SK-N-DZ (cell line): ENCODE data around the gene DRGX.

ENCODE experiments used
- DNase-seq: peaks from one replicate; pipeline ENCODE4 v3.0.0-alpha.2; 2015; ENCODE audit warnings: low spot score

Gene DRGX

DNA sequence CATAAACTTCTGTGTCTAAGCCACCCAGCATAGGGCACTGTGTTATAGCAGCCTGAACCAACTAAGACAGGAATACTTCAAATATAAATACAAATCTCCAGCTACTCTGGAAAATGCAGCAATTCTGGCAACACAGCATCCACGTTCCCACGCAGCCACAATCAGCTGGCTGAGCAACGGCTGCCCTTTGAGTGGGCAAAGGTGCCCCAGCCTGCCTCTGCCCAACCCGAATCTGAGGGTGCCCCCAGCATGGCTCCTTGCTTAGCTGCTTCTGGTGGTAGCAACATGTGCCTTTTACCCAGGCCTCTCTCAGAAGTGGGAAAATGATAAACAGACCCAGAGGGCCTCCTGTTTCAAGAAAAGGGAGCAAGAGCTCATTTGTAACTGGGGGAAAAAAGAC, 12.0 kb downstream of the DRGX start:
- no peak for DNase-seq

DNA sequence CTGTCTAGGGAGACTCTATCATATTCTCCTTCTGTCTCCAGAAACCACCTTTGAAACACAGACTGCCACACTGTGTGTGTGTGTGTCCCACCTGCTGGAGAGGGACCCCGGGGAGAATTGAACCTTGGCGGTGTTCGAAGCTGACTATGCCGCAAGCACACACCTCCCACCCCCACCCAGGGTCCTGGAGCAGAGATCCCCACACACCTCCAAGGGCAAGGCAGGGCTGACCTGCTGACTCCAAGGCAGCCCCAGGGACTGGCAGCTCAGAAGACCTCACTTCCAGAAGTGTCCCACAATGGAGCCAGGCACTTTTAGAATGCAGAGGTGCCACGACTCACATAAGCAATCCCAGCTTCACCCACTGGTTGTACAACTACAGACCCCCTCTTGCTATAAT, 13.1 kb downstream of the DRGX start:
- DNase-seq: no peak

- DNase-seq: no peak
Measured at GRCh38 chr10:49382226-49382625, 13.7 kb downstream of the DRGX start.

DNA sequence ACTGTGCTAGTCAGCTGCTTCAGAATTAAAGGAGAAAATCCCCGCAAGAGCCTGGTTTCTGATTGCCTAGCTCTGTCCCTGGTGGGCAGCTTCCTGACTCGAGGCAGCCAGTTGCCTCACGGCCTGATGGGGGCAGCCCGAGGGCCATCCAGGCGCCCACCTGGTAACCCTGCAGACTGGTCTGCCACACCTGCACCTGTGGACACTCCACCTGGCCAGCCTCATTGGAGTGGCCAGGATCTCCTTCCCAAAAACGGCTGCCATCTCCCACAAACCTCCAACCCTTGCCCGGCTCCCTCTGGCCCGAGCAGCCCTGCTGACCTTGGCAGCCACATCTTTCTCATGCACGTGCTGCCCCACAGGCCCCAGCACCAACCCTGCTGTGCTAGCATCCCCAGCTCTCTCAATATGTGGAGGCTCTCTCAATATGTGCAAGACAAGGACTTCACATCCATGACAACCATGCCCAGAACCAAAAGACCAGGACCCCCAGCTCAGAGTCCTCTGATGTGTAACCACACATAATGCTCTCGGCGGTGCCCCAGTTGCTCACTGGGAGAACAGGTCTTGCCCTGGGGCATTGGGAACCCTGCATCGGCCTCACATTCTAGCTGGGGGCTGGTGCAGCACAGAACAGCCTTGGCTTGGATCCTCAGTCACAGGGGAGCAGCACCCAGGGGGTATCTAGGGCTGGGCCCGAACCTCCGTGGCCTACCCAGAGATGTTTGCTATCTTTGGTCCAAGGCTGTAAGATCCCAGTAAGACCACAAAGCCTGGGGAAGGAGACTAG, 14.6 kb downstream of the DRGX start:
- DNase-seq: no peak

DNA sequence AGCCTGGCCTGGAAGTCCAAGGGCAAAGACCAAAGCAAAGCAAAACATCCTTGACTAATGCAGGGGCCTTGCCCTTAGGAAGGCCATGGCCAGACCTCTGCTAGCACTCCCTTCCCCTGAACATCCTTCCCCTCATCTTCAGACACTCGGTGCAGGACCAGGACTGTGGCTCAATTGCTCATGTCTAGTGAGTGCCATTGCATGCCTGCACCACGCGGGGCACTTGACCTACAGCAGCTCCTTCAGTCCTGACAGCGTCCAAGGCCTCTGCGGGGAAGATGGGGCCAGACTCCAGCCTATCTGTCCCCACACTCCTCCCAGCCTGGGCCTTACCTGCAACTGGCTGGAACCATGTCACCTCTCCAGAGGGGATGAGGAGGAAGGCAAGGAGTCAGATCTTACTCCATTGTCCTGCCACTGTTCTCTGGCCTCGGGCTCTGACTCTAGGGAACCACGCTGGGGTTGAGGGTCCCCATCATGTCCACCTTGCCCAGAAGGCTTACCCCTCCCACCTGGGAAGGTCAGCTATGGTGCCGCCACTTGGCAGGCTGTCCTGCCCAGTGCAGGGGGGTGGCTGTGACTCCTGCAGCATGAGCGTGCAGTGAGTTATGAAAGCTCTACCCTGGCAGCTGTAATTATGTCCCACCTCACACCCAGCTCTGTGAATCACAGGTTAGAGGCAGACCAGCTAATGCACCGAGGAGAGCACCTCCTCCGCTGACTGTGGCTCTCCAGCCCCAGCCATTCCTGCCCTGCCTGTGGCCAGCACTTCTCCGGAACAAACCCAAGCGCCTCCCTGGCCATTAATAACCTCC, 16.1 kb downstream of the DRGX start:
- DNase-seq: no peak

DNA sequence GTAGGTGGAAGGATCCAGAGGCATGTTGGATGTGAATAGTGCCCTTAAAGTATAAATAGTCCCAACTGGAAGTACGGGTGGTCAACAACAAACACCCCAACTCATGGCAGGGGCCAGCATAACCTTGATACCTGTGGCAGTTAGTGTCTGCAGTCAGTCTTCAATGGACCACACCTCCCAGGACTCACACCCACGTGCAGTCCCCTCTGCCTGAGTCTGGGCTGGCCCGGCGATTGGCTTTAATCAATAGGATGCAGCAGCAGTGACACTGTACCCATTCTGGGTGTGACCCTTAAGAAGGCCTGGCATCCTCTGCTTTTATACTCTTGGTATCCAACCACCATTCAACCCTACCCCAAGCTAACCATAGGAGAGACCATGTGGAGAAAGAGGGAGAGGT, 18.6 kb downstream of the DRGX start:
- DNase-seq: no peak

GRCh38 chr10:49375611-49376010, 20.3 kb downstream of the DRGX start:
- no peak for DNase-seq

DNA sequence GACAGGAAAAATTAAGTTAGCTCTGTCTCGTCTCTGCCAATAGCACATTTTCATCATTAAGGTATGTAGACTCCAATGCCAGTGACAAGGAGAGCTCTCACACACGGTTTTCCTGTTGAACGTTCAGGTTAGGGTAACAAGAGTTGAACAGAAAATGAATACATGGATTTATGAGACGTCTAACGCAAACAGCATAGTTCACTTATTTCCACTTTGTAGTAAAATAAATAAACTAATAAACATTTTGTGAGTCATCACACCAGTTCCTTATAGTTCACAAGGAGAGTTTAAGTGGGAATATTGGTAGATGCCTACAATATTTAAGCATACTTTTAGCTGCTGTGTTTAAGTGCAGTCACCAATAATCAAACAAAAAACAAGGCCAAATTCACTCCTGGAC, 21.1 kb downstream of the DRGX start:
- DNase-seq: no peak

DNA sequence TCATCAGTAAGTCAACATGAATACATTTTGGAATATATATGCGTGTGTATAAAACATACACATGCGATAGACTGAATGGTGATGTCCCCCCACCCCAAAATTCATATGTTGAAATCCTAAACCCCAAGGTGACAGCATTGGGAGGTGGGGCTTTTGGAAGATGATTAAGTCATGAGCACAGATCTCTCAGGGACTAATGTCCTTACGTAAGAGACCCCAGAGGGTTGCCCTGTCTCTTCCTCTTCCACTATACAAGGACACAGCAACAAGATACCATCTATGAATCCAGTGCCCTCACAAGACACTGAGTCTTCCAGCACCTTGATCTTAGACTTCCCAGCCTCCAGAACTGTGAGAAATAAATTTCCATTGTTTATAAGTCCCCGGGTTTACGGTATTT, 22.5 kb downstream of the DRGX start:
- no peak for DNase-seq

DNA sequence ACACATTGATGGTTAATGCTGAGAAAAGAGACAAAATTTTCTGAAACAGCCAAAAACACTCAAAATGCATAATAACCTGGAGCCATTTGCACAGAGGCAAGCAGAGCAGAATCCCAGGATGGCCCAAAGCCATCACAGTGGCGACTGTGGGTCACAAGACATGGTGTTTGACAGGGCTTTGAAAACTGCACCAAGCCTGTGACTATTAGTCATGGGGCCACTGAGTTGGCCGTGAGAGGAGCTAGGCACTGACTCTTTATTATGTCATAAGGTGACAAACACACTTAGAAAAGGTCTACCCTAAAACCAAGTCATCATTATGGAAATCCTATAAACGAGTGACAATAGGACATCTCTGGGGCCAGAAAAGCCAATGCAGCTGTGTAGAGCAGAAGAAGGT, 23.9 kb downstream of the DRGX start:
- no peak for DNase-seq

GRCh38 chr10:49370326-49371100, 25.4 kb downstream of the DRGX start:
- no peak for DNase-seq

GRCh38 chr10:49369216-49370162, 26.4 kb downstream of the DRGX start:
- DNase-seq: no peak

DNA sequence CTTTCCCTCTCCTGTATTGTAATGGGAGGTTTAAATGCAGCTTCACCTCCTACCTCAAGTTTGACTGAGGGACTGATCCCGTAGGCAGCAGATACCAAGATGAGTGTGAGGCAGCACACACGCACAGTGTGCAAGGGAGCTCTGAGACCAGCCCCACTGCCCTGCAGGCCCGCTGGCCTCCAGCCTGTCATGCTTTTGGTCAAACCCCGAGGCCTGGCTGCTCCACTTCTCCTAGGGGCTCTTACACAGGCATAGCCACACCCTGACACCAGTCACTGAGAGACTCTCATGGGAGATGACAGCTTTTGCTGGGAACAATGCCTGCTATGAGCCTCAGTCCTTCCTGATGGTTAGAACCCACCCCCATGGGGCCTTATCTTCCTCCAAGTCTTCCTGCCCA, 27.6 kb downstream of the DRGX start:
- DNase-seq: no peak

GRCh38 chr10:49367600-49367999, 28.3 kb downstream of the DRGX start:
- no peak for DNase-seq

GRCh38 chr10:49366460-49366859, 29.4 kb downstream of the DRGX start:
- no peak for DNase-seq

DNA sequence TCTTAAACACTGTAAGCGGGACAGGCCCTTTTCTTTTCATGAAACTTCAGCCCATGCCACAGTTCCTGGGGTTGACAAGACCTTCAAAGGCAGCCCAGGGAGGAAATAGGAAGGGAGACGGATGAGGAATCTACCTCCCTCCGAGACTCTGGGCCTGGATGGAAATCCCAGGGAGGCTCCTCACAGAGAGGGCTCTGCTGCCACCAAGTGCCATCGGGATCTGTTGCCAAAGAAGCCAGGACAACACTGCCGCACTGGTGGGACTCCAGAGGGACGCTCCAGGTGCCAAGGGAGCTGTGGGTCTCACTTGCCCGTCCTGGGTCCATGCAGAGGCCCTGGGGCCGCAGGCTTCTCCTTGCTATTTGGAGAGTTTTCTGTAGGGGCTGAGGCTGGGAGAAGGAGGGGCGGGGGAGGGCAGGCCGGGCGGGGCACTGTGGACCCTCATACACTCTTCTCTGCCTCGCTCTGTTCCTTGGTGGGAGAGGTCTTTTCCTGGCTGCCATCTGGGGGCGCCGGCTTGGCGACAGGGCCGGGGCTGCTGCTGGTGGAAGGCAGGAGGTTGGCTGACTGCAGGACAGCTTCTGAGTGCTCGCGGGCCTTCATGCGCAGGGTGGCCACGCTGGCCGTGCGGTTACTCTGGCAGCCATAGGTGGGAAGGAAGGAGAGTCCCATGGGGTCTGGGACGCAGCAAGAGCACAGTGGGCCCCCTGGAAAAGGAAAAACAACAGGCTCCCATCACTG, 30.0 kb downstream of the DRGX start:
- no peak for DNase-seq

DNA sequence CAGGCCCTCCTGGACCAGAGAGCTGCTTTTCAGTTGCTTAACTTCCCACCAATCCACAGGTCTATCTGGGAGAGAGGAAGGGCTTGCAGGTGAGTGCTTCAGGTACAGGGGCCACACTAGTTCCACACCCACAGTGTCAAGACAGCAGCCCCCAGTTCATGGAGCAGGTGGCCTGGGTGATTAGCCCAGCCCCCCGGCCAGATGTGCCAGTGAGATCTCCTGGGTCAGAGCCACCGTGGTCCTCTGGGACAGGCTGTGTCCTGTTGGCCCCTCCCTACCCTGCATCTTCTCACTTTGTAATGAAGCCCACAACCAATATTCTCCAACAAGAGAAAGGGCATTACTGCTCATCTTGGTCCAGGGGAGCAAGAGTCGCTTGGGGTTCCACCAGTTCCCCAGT, 30.6 kb downstream of the DRGX start:
- no peak for DNase-seq

- no peak for DNase-seq
Measured at GRCh38 chr10:49364747-49365146, 31.1 kb downstream of the DRGX start.

DNA sequence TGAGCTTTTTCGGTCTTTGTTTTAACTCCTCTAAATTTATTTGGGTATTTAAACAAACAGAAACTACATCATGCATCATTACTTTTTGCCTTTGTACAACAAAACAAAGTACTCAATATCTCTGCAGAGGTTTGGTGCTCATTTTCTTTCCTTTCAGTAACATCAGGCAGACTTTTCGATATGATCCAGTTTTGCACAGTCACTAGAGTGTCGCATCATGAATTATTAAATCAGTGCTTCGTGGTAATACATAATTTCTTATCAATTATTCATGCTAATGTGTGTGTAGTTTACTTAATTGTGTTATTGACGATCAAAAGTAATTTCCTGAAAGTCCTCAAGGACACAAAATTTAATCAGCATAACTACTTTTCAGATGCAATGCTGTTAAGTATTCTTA, 31.8 kb downstream of the DRGX start:
- DNase-seq: no peak

DNA sequence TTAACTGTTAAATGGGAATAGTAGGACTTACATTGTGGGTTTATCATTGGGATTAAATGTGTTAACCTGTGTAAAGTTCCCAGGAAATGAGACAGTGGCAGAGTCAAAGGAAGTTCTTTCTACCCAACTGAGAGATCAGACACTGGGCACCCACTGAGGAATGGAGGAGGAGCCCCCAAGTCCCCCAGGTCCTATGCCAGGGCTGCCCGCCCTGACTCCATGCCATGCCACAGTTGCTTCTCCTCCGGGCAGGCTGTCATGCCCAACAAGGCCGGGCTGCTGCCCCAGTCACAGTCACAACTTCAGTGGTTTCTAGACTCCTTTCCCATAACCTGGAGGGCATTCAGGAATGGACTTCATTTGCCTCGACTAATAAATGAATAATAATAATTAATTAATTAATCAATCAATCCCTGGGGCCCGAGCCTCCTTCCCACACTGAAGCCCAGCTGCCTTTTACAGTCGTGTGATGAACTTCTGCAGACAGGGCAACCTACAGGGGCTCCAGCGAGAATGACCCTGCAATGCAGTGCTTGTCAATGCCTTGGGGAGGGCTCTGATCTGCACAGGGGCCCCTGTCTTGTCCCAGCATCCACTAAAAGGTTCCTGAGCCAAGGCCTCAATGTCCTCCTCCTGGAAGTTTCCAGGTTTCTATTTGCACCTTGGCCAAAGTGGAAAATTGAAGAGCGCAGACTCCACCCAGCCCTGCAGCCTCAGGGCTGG, 32.4 kb downstream of the DRGX start:
- DNase-seq: no peak
